Dermis blood vessel endothelial cell (primary cell): Measurements from ENCODE around the gene UBXN7. TPM values are rescaled to one million over a fixed set of nuclear protein-coding genes. Genes with fewer than 3 reads are reported as not detected.
"Not testable (repeated sequence)": the region's sequence is repeated elsewhere in the genome, so short reads cannot be mapped to it uniquely, and the experiment has no call there.

Source experiments
- DNase-seq: peaks from one replicate; pipeline ENCODE4 v3.0.0; 2010
- total RNA-seq: library from RNA; depleted of rRNA; stranded (reverse); fragments of >200 nt; gene quantifications from 2 replicates; pipeline ENCODE4 v1.2.3, GENCODE V29; 2014

The UBXN7 gene
- total RNA-seq, 1 donor from 2014 or later = 18.0 TPM

DNA sequence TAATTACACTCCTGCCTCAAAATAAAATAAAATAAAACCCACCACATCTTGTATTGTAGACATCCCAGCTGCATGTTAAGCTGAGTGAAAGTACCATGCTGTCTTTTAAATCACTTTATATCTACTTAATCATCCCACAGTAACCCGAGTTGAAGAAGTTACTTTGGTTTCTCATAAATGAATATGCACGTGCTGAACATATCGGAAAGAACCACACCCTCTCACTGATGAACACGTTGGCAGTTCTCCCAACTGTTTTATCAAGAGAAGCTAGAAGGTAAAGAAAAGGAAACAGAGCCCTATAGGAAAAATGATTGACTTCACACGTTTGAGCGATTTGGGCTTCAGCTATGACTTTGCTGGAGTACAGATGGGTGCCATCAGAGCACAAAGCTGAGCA lies 78.1 kb downstream of the UBXN7 start:
- DNase-seq = no peak

DNA sequence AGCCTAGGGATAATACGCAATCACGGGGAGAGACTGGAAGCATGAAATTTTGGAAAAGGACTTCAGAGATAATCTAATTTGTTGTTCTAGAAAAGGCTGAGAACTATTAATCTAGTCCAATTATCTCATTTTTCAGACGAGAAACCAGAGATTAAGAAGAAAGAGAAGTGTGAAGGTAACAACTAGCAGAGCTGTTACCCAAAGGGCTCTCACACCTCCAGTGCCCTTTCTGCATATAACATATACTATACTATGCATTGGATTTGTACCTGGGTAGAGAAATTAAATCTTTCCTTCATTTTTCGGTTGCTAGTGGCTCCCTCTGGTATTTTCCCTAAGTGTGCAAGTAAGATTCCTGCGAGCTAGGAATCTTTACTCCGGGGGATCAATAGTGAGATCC lies 80.7 kb downstream of the UBXN7 start:
- no peak for DNase-seq

DNA sequence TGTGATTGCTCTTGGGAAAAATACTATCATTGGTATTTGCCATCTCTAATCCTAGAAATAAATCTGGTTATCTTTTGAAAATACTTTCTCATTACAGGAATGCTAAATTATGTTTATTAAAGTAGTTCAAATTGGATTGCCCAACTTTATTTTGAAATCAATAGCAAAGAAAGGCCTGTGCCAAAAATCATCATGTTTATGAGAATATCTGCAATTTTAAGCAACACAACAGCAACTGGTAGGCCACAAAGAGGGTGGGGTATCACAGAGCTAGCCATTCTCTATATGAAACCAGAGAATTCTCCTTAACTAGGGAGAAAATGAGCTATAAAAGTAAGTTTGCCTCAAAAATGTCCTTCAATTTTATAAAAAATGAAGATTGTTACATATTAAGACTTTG lies 82.2 kb downstream of the UBXN7 start:
- DNase-seq = no peak

DNA sequence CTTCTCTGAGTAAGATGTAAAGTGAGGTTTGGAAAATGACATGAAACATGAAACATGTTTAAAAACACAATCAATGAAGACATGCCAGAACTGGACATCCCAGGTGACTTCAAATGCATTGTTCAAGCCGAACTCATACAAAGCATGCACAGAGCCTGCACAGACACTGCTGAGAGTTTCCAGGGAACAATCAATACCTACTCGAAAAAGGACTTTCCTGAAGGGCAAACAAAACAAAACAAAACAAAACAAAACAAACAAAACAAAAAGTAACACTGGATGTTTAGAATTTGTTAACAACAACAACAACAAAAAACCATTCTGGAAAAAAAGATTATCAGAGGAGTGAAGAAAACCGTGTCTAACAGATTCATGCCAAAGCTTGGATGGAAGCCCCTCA lies 83.5 kb downstream of the UBXN7 start:
- no peak for DNase-seq

DNA sequence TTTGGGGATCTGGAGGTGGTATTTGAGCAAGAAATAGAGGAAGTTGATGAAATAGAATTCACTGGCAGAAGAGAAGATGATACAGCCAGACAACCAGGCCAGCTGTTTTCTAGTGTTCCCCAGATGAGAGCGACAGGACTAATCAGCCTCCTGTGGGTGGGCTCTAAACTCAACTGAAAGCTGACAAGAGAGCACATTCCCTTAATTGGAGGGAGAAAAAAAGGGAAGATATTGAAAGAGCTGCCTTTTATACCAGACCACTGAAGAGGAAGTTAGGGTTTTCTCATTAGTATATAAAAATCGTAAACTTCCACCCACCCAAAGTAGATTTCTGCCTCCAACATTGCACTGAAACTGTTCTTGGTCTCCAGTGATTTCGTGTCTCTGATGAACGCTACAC lies 87.6 kb downstream of the UBXN7 start:
- DNase-seq = no peak

DNA sequence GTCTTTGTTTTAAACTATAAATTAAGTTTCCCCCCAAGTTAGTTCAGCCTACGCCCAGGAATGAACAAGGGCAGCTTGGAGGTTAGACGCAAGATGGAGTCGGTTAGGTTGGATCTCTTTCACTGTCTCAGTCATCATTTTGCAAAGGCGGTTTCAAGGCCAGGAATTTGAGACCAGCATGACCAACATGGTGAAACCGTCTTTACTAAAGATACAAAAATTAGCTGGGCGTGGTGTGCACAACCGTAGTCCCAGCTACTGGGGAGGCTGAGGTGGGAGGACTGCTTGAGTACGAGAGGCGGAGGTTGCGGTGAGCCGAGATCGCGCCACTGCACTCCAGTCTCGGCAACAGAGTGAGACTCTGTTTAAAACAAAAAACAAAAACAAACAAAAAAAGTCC lies 88.3 kb downstream of the UBXN7 start:
- not testable (repeated sequence) for DNase-seq

DNA sequence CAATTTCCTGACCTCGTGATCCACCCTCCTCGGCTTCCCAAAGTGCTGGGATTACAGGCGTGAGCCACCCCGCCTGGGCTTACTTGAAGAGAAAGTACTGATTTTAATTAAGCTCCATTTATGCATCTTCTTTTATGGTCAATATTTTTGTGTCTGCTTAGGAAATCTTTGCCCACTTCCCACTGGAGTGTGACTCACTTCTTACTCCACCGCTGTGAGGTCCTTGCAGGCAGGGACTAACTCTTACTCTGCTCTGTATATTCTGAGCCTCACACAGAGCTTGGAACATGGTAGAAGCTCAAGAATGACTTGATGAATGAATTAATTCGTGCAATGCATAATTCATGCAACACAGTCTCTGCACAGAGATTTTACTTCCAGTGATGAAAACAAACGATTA lies 91.1 kb downstream of the UBXN7 start:
- DNase-seq = no peak

DNA sequence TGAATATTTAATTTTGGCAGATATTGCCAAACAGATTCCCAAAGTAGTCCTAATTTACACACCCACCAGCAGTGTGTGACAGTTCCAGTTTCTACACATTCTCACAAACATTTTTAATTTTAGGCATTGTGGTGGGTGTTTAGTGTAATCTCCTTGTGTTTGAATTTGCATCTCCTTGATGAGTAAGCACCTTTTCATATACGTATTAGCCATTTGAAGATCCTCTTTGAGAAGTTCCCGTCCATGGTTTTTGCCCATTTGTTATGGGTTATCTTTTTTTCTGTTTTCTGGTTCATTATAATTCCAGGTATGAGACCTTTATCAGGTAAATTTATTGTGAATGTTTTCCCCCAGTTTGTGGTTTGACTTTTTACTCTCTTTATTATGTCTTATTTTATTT lies 91.8 kb downstream of the UBXN7 start:
- no peak for DNase-seq

DNA sequence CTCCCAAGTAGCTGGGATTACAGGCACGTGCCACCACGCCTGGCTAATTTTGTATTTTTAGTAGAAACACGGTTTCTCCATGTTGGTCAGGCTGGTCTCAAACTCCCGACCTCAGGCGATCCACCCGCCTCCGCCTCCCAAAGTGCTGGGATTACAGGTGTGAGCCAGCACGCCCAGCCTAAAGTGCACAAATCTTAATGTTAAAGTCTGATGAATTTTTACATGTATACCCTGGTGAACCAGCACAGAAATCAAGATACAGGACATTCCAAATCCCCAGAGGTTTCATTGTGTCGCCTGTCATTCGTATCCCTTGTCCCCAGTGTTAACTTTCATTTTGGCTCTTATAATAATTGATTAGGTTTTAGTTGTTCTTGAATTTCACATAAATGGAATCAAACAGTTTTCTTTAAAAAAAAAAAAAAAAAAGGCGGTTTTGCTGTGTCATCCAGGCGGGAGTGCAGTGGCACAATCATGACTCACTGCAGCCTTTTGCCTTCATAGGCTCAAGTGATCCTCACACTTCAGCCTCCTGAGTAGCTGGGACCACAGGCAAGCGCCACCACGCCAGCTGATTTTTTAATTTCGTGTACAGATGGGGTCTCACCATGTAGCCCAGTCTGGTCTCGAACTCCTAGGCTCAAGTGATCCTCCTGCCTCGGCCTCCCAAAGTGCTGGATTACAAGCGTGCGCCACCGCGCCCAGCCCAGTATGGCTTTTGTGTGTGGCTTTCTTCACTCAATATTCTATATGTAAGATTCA lies 92.6 kb downstream of the UBXN7 start:
- DNase-seq = peak; percentile 31

DNA sequence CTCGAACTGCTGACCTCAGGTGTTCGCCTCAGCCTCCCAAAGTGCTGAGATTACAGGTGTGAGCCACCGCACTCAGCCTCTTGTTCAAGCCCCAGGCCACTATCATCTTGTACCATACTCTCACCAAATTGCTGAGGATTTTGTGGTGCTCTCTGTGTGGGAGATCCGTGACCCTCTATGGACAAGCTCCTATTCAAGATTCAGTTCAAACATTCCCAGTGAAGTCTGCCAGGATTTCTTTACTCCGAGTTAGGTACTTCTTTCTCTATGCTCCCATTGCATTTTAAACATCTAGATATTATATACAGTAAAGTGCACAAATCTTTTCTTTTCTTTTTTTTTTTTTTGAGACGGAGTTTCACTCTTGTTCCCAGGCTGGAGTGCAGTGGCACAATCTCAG lies 93.2 kb downstream of the UBXN7 start:
- no peak for DNase-seq

DNA sequence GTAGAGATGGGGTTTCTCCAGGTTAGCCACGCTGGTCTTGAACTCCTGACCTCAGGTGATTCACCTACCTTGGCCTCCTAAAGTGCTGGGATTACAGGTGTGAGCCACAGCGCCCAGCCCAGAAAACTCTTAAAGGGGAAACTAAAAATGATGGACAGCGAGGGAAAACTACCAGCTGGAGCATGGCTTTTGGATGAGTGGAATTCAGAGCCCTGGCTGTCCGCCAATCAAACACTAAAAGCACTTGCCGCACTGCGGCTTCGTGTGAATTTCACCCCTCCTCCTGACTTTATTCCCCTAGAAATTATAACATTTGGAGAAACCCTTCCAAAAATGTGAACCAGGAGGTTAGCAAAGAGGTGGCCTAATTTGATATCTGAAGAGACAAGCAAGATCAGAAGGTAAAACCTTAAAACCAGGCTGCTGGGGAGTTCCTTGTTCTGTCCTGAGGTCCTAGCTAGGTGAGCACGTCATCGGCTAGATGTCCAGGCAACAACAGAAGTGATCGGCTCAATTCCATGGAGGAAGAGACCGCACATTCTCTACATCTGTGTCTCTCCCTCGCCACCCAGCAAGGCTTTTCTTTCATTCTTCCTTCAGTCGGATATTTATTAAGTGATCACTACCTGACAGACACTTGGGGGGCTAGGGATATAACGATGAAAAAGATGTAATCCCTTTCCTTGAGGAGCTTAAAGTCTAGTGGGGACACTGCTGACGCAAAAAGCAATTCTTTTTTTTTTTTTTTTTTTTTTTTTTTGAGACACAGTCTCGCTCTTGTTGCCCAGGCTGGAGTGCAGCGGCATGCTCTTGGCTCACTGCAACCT lies 95.7 kb downstream of the UBXN7 start:
- DNase-seq = no peak

DNA sequence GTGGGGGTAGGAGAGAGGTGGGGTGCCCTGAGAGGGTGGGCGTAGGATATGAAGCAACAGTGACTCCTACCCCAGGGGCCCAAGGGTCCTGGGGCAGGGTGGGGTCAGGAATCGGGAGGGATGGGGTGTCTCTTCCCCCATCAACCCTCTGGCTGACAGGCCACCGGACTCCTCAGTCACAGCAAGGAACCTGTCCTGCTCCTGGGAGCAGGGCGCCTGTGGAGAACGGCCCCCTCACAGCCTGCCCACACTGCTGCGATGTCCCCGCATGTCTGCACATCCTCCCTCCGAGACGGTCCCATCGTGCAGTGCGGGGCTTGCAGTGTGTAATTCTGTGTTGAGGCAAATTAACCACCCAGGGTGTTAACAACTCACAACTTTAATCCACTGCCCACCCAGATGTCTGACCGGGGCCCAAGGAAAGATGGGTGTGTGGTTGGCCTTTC lies 96.7 kb downstream of the UBXN7 start:
- DNase-seq = no peak

DNA sequence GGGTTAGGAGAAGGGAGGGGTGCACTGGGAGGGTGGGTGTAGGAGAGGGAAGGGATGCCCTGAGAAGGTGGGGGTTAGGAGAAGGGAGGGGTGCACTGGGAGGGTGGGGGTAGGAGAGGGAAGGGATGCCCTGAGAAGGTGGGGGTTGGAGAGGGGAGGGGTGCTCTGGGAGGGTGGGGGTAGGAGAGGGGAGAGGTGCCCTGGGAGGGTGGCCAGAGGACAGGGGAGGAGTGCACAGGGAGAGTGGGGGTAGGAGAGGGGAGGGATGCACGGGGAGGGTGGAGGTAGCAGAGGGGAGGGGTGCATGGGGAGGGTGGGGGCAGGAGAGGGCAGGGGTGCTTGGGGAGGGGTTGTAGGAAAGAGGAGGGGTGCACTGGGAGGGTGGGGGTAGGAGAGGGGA lies 97.2 kb downstream of the UBXN7 start:
- no peak for DNase-seq

DNA sequence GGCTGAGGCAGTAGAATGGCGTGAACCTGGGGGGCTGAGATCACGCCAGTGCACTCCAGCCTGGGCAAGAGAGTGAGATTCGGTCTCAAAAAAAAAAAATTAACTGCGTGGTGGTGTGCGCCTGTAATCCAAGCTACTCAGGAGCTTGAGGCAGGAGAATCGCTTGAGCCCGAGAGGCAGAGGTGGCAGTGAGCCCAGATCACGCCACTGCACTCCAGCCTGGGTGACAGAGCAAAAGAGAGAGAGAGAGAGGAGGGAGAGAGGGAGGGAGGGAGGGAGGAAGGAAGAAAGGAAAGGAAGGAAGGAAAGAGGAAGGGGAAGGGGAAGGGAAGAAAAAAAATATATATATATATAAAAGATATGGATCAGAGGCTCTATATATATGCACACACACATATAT lies 100.1 kb downstream of the UBXN7 start:
- DNase-seq = no peak

DNA sequence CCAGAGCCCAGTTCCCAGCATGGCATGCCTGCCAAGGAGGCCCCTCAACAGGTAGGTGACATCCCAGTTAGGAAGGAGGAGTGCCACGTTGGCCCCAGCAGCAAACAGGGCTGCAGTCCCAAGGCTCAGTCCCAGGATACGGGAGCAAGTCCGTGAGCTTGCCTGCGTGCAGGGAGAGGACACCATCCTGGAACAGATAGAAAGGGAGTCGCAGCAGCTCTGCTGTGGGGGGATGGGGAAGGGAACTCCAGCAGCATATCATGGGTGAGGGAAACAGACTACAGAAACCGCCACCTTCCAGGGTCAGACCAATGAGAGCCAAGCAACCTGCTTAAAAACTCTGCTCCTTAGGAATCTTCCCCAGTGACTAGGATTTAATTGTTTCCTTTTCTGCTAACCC lies 104.8 kb downstream of the UBXN7 start:
- peak; percentile 26 for DNase-seq

DNA sequence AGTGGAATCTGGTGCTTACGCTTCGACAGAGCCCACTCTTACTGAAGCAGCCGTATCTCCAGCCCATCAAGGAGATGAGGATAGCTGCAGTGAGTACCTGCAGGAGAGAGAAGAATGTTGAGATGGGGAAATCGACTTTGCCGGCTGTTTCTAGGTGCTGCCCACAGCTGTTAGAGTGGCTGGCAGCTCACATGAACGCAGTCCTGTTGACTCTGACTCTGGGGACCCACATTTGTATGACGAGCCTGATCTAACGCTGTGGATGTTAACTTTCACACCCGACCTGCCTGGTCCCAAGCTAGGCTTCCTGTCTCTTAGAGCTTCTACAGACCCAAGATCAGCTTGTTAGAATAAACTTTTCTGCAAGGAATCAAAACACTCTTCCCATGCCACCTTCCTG lies 105.3 kb downstream of the UBXN7 start:
- DNase-seq = no peak

DNA sequence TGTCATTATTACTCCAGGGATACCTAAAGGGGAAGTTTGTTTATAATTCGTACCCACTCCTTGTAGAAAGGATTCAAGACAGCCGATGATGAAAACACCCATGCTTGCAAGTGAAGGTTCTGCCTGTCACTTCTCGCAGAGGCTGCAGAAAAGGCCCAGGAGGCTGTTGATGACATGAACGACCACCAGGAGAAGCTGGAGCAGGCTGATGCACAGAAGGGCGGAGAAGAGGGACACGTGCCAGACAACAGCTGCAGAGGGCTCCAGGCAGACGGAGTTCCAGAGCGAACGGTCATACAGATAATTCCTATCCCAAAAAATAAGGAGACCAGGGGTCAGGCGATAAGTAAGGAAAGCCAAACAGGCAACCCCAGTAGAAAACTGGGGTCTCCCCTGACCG lies 108.5 kb downstream of the UBXN7 start:
- DNase-seq = peak; percentile 25

DNA sequence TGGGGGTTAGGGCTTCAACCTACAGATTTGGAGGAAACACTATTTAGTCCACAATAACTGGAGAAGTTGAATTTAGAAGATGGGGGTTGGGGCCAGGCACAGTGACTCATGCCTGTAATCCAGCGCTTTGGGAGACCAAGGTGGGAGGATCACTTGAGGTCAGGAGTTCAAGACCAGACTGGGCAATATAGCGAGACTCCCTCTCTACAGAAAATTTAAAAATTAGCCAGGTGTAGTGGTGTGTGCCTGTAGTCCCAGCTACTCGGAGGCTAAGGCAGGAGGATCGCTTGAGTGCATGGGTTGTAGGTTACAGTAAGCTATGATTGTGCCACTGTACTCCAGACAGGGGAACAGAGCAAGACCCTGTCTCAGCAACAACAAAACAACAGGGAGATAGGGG lies 109.2 kb downstream of the UBXN7 start:
- no peak for DNase-seq

DNA sequence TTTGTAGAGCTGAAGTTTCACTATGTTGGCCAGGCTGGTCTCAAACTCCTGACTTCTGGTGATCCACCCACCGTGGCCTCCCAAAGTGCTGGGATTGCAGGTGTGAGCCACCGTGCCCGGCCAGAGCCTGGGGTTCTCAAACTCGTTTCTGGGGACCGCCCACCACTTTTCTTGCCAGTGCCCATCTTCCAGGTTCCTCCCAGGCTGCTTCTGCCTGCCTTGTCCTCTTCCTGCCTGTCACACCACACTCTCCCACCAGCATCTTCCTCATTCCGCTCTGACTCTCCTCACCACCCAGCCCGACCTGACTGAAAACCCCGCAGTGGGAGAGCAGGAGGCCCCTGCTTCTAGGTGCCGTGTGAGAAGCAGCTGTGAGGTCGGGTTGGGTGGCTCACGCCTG lies 111.1 kb downstream of the UBXN7 start:
- no peak for DNase-seq

DNA sequence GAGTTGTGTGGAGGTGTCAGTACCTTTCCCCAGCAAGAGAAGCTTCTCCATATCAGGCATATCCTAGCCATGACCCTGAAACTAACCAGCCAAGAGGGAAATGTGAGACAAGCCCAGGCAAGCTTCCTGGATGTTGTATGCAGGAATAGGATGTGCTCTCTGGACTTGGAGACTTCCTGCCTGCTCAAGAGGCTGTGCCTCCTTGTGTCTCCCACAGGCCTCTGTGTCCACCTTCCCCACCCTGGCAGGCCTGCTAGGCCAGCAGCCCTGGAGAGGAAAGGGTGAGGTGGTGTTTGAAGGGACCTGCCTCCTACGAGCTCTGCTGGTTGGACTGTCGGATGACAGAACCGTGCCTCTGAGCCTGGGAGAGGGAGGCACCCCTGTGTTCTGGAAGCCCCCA lies 112.1 kb downstream of the UBXN7 start:
- DNase-seq = peak; percentile 23

DNA sequence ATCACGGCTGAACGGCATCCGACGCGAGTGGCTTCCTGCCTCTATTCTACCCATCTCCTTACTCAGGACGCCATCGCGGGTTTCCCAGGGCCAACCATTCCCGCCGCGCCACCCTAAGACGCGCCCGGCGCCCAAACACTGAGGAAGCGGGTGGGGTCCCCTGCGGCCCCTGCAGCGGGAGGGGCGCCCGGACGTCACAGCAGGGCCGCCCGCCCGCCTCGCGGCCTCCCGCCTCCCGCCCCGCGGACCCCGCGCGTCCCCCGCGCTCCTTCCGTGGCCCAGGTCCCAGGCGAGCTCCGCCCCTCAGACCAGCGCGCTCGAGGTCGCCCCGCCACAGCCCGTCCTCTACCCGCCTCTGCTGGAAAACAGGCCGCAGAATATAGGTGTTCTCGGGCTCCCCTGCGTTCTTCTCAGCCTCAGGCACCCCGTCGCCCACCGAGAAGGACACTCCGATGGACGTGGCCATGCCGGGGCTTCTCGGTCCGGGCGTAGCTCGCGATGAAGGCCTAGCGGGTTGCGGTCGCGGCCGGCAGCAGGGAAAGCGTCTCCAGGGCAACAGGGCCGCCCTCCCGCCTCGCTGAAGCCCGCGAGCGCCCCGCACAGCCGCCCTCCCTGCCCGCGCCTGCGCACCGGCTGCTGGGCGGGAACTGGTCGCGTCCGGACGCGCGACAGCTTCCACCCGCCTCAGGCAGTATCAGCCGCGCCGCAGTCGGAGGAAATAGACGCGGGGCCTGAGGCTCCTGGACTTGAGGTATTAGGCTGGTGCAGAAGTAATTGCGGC lies 114.3 kb downstream of the UBXN7 start, which contains the start of gene DYNLT2B:
DYNLT2B (minus strand) TSS at position 554 of the 781 bp plus-strand sequence; CDS start at position 466, 88 bp downstream.
- peak; percentile 95 for DNase-seq

DNA sequence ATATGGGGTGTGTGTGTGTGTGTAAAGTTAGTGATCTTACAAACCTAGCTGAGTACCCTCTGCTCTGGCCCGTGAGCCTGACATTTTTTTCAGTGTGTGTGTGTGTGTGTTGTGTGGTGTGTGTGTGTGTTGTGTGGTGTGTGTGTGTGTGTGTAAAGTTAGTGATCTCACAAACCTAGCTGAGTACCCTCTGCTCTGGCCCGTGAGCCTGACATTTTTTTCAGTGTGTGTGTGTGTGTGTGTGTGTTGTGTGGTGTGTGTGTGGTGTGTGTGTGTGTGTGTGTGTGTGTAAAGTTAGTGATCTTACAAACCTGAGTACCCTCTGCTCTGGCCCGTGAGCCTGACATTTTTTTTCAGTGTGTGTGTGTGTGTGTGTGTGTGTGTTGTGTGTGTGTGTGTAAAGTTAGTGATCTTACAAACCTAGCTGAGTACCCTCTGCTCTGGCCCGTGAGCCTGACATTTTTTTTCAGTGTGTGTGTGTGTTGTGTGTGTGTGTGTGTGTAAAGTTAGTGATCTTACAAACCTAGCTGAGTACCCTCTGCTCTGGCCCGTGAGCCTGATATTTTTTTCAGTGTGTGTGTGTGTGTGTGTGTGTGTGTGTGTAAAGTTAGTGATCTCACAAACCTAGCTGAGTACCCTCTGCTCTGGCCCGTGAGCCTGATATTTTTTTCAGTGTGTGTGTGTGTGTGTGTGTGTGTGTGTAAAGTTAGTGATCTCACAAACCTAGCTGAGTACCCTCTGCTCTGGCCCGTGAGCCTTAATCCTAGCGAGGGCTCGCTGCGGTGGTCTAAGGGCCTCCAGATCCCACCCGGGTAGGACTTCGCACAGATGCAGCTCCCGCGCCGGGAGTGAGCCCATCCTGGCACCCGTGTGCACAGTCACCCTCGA lies 115.2 kb downstream of the UBXN7 start:
- DNase-seq = not testable (repeated sequence)
